ENCODE measurements around the gene DHX34. TPM values are rescaled to one million over a fixed set of nuclear protein-coding genes. Genes with fewer than 3 reads are reported as not detected.

The DHX34 gene
- total RNA-seq, 1 experiment from 2014 or later = 23.0 TPM

GRCh38 chr19:47413941-47414340 is 64.8 kb downstream of the DHX34 start:
- no TSS peak for BruUV-seq (replicated peaks)
- TF ChIP-seq EZH2 (IDR thresholded peaks at IDR 0.05; ENCODE audit: low read depth) (no peak), CTCF (conservative IDR thresholded peaks at IDR 0.05) (no peak)
- CTCF ChIA-PET = no interaction called here

GRCh38 chr19:47414469-47414868 is 65.4 kb downstream of the DHX34 start:
- POLR2A ChIA-PET (ENCODE audit: unreplicated experiment) = no interaction called here
- H3K36me3 ChIP-seq (ENCODE audit: low read depth) = no peaks in the 10 kb centered on the region
- no peak overlapping the region for H3K4me3 ChIP-seq
- H3F3A ChIP-seq (ENCODE audit: insufficient read depth, low read depth) = peaks cover 10% of the 10 kb centered on the region; the same call in 1 of the 2 replicates
- H2AFZ ChIP-seq = no peak overlapping the region
- peaks cover 88% of the 10 kb centered on the region for H3K27me3 ChIP-seq (ENCODE audit: insufficient read depth, low read depth)
- H3K4me2 ChIP-seq = no peak overlapping the region
- no peaks in the 10 kb centered on the region for H3K9me3 ChIP-seq (ENCODE audit: insufficient read depth, low read depth)
- no peak overlapping the region for H3K27ac ChIP-seq
- no peaks in the 10 kb centered on the region for H3K79me2 ChIP-seq (ENCODE audit: low read depth)
- no peak for TF ChIP-seq EZH2 (IDR thresholded peaks at IDR 0.05; ENCODE audit: low read depth)
- TF ChIP-seq CTCF (conservative IDR thresholded peaks at IDR 0.05) = peak; percentile 69
- no peaks in the 10 kb centered on the region for H4K20me1 ChIP-seq (ENCODE audit: insufficient read depth)
- CTCF ChIA-PET = interaction anchor here (0.5 to 0.6 kb wide), 2 partner anchors 16 to 141 kb away, joined by 3 to 7 read pairs; no protein-coding TSS in a partner anchor
- no peaks in the 10 kb centered on the region for H3K9me2 ChIP-seq (ENCODE audit: insufficient read depth)
- BruUV-seq (replicated peaks) = no TSS peak
- DNase-seq = peak in 1 of 2 experiments; percentile 47
- intact Hi-C loops (cut with micrococcal nuclease; ENCODE audit: unreplicated experiment) = no loop called here
- no peaks in the 10 kb centered on the region for H3K4me1 ChIP-seq (replicated peaks; ENCODE audit: insufficient read depth)

More at GRCh38 chr19:47413941-47414340, 64.8 kb downstream of the DHX34 start:
- H3K27ac ChIP-seq = no peak overlapping the region
- H3K4me2 ChIP-seq = no peak overlapping the region
- peaks cover 10% of the 10 kb centered on the region; the same call in 1 of the 2 replicates for H3F3A ChIP-seq (ENCODE audit: insufficient read depth, low read depth)
- intact Hi-C loops (cut with micrococcal nuclease; ENCODE audit: unreplicated experiment) = no loop called here
- H3K36me3 ChIP-seq (ENCODE audit: low read depth) = no peaks in the 10 kb centered on the region
- H2AFZ ChIP-seq = no peak overlapping the region
- peaks cover 91% of the 10 kb centered on the region for H3K27me3 ChIP-seq (ENCODE audit: insufficient read depth, low read depth)
- no peaks in the 10 kb centered on the region for H3K9me2 ChIP-seq (ENCODE audit: insufficient read depth)
- no peaks in the 10 kb centered on the region for H3K9me3 ChIP-seq (ENCODE audit: insufficient read depth, low read depth)
- H4K20me1 ChIP-seq (ENCODE audit: insufficient read depth) = no peaks in the 10 kb centered on the region
- DNase-seq = no peak
- no peaks in the 10 kb centered on the region for H3K4me1 ChIP-seq (replicated peaks; ENCODE audit: insufficient read depth)
- POLR2A ChIA-PET (ENCODE audit: unreplicated experiment) = no interaction called here
- H3K79me2 ChIP-seq (ENCODE audit: low read depth) = no peaks in the 10 kb centered on the region
- no peak overlapping the region for H3K4me3 ChIP-seq

- ChIA-PET POLR2A (ENCODE audit: unreplicated experiment) (no interaction called here), CTCF (no interaction called here)
- no peak overlapping the region for H2AFZ ChIP-seq
Measured at GRCh38 chr19:47415953-47416642, 67.0 kb downstream of the DHX34 start.

More at GRCh38 chr19:47415953-47416642, 67.0 kb downstream of the DHX34 start:
- Histone ChIP-seq H3K36me3 (ENCODE audit: low read depth) (no peaks in the 10 kb centered on the region), H3K9me2 (ENCODE audit: insufficient read depth) (no peaks in the 10 kb centered on the region), H3F3A (ENCODE audit: insufficient read depth, low read depth) (peaks cover 10% of the 10 kb centered on the region; the same call in 1 of the 2 replicates), H4K20me1 (ENCODE audit: insufficient read depth) (no peaks in the 10 kb centered on the region), H3K4me3 (no peak overlapping the region), H3K9me3 (ENCODE audit: insufficient read depth, low read depth) (no peaks in the 10 kb centered on the region), H3K27ac (no peak overlapping the region), H3K4me2 (no peak overlapping the region), H3K4me1 (replicated peaks; ENCODE audit: insufficient read depth) (no peaks in the 10 kb centered on the region), H3K27me3 (ENCODE audit: insufficient read depth, low read depth) (peaks cover 90% of the 10 kb centered on the region), H3K79me2 (ENCODE audit: low read depth) (no peaks in the 10 kb centered on the region)
- TF ChIP-seq EZH2 (IDR thresholded peaks at IDR 0.05; ENCODE audit: low read depth) = no peak
- TF ChIP-seq CTCF (conservative IDR thresholded peaks at IDR 0.05) = no peak
- intact Hi-C loops (cut with micrococcal nuclease; ENCODE audit: unreplicated experiment) = no loop called here
- BruUV-seq (replicated peaks) = no TSS peak
- no peak for DNase-seq

All from PC-9 (cell line).